Measurements from ENCODE around the gene PRCP. TPM values are rescaled to one million over a fixed set of nuclear protein-coding genes. Genes with fewer than 3 reads are reported as not detected.

Gene PRCP
- total RNA-seq, 2 donors from 2014 or later = 35.3 to 35.9 TPM

- Mint-ChIP-seq H3K27ac (no peak overlapping the region), H3K36me3 (ENCODE audit: insufficient read depth in 2 of 2) (no peaks in the 10 kb centered on the region), H3K4me1 (ENCODE audit: low read depth) (no peaks in the 10 kb centered on the region), H3K4me3 (no peak overlapping the region), H3K27me3 (ENCODE audit: low read depth) (no peaks in the 10 kb centered on the region), H3K9me3 (no peaks in the 10 kb centered on the region)
- ATAC-seq (replicated peaks in 1 of 2) (no peak), DNase-seq (no peak)
Measured at GRCh38 chr11:82794490-82794889, 105.7 kb downstream of the PRCP start.

- H3K27me3 Mint-ChIP-seq (ENCODE audit: low read depth) = no peaks in the 10 kb centered on the region
- DNase-seq (no peak), ATAC-seq (replicated peaks in 1 of 2) (no peak)
- H3K36me3 Mint-ChIP-seq (ENCODE audit: insufficient read depth in 2 of 2) = no peaks in the 10 kb centered on the region
- no peaks in the 10 kb centered on the region for H3K9me3 Mint-ChIP-seq
- H3K4me3 Mint-ChIP-seq = no peak overlapping the region
- H3K27ac Mint-ChIP-seq = no peak overlapping the region
- H3K4me1 Mint-ChIP-seq (ENCODE audit: low read depth) = no peaks in the 10 kb centered on the region
Measured at GRCh38 chr11:82792822-82793569, 107.2 kb downstream of the PRCP start.

GRCh38 chr11:82792319-82792718 is 107.9 kb downstream of the PRCP start:
- Mint-ChIP-seq H3K27me3 (ENCODE audit: low read depth) (no peaks in the 10 kb centered on the region), H3K9me3 (no peaks in the 10 kb centered on the region), H3K4me1 (ENCODE audit: low read depth) (no peaks in the 10 kb centered on the region), H3K4me3 (no peak overlapping the region), H3K27ac (no peak overlapping the region), H3K36me3 (ENCODE audit: insufficient read depth in 2 of 2) (no peaks in the 10 kb centered on the region)
- DNase-seq (no peak), ATAC-seq (replicated peaks in 1 of 2) (no peak)

DNA sequence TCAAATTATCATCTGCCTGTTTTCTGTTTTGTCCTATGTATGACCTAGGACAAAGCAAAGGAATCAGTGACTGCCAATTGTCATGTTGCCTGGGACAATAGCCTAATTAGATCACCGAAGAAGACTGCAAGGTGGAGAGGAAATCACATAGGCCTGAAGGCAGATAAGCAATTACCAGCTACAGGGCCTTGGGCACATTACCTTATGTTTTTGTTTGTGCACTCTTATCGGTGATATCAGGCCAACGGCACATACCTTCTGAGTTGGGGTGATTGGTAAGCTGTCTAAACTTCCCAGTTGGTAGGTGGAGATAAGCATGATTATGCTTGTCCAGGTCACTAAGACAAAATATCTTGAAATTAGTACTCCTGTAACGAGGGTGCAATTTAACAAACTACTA is 108.5 kb downstream of the PRCP start:
- Mint-ChIP-seq H3K4me1 (ENCODE audit: low read depth) (no peaks in the 10 kb centered on the region), H3K36me3 (ENCODE audit: insufficient read depth in 2 of 2) (no peaks in the 10 kb centered on the region), H3K27ac (no peak overlapping the region), H3K27me3 (ENCODE audit: low read depth) (no peaks in the 10 kb centered on the region), H3K4me3 (no peak overlapping the region), H3K9me3 (no peaks in the 10 kb centered on the region)
- DNase-seq (no peak), ATAC-seq (replicated peaks in 1 of 2) (no peak)

DNA sequence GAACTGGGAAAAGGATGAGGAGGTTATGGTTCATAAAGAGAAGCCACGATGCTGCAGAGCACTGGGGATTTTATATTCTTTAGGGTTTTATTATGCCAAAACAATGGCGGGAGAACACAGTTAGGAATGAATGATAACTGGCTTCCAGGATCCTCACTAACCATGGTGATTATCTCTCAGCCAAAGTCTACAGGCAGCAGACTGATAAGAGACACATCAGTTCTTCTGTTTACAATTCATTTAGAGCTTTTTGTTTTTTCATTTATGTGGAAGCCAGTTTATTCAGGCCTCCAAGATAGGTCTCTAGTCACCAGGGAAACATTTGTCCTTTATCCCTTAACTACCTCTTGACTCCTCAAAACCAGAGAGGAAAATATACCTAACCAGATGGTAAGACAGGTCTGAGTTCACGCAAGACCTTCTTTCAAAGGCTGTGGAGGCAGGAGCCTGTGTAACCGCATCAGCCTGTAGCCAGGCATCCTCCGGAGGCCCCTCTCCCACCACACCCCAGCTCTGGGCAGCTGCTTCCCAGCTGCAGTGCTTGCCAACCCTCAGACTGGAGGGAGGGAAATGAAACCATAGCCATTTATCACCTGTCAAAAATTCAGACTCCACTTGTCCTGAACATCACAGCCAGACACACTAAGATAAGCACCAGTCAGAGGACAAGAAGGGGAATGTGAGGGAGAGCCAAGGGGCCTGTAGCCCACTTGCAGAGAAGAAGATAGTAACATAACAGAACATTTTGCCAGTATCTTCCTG is 109.3 kb downstream of the PRCP start:
- Mint-ChIP-seq H3K36me3 (ENCODE audit: insufficient read depth in 2 of 2) (no peaks in the 10 kb centered on the region), H3K4me3 (no peak overlapping the region), H3K9me3 (no peaks in the 10 kb centered on the region), H3K4me1 (ENCODE audit: low read depth) (no peaks in the 10 kb centered on the region), H3K27me3 (ENCODE audit: low read depth) (no peaks in the 10 kb centered on the region), H3K27ac (no peak overlapping the region)
- DNase-seq = no peak
- no peak for ATAC-seq (replicated peaks in 1 of 2)

DNA sequence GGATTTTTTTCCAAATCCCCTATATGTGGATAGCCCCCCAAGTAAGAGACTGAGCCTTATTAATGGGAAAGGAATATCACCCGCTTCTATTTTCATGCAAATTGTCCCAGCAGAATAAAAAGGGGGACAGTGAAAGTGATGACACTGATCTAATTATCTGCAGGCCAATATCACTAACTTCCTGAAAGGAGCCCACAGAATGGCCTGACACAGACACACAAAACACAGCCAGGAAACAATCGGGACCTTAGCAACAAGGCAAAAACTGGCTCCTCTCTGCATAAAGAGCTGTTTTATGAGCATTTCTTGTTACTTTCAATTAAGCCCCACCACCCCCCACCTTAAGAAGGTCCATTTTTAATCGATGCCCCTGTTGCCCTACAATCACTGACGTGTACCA is 112.2 kb downstream of the PRCP start:
- Mint-ChIP-seq H3K9me3 (no peaks in the 10 kb centered on the region), H3K4me3 (no peak overlapping the region), H3K27me3 (ENCODE audit: low read depth) (no peaks in the 10 kb centered on the region), H3K27ac (no peak overlapping the region), H3K4me1 (ENCODE audit: low read depth) (no peaks in the 10 kb centered on the region), H3K36me3 (ENCODE audit: insufficient read depth in 2 of 2) (no peaks in the 10 kb centered on the region)
- DNase-seq = no peak
- no peak for ATAC-seq (replicated peaks in 1 of 2)

DNA sequence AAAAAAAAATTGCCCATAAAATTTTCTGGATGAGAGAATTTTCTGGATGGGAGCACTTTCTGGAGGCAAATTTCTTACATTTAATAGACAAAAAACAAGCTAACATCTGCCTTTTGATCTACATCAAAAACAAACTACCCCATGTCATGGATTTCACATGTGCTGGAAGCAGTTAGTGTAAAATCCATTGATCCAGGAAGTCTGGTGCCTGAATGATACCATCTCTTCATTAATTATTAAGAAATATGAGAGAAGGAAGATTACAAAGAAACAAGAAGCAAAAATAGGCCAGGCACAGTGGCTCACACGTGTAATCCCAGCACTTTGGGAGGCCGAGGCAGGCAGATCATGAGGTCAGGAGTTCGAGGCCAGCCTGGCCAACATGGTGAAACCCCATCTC is 113.4 kb downstream of the PRCP start:
- no peak for ATAC-seq (replicated peaks in 1 of 2)

GRCh38 chr11:82786001-82786400 is 114.2 kb downstream of the PRCP start:
- ATAC-seq (replicated peaks in 1 of 2) (no peak), DNase-seq (no peak)
- no peaks in the 10 kb centered on the region for H3K36me3 Mint-ChIP-seq (ENCODE audit: insufficient read depth in 2 of 2)
- peaks cover 7 to 8% of the 10 kb centered on the region in 2 donors for H3K9me3 Mint-ChIP-seq
- H3K27me3 Mint-ChIP-seq (ENCODE audit: low read depth) = no peaks in the 10 kb centered on the region
- no peak overlapping the region for H3K4me3 Mint-ChIP-seq
- H3K4me1 Mint-ChIP-seq (ENCODE audit: low read depth) = no peaks in the 10 kb centered on the region
- H3K27ac Mint-ChIP-seq = no peak overlapping the region

More for the DNA sequence above, 113.4 kb downstream of the PRCP start:
- H3K36me3 Mint-ChIP-seq (ENCODE audit: insufficient read depth in 2 of 2) = no peaks in the 10 kb centered on the region
- peaks cover 2 to 4% of the 10 kb centered on the region in 2 donors for H3K9me3 Mint-ChIP-seq
- no peak for DNase-seq
- H3K27me3 Mint-ChIP-seq (ENCODE audit: low read depth) = no peaks in the 10 kb centered on the region
- no peak overlapping the region for H3K27ac Mint-ChIP-seq
- H3K4me3 Mint-ChIP-seq = no peak overlapping the region
- no peaks in the 10 kb centered on the region for H3K4me1 Mint-ChIP-seq (ENCODE audit: low read depth)

GRCh38 chr11:82782825-82783374 is 117.3 kb downstream of the PRCP start:
- Mint-ChIP-seq H3K4me1 (ENCODE audit: low read depth) (no peaks in the 10 kb centered on the region), H3K4me3 (no peak overlapping the region), H3K27me3 (ENCODE audit: low read depth) (no peaks in the 10 kb centered on the region), H3K27ac (no peak overlapping the region), H3K9me3 (peaks cover 9 to 12% of the 10 kb centered on the region in 2 donors), H3K36me3 (ENCODE audit: insufficient read depth in 2 of 2) (peaks cover 0 to 3% of the 10 kb centered on the region in 2 donors)
- DNase-seq = no peak
- no peak for ATAC-seq (replicated peaks in 1 of 2)

DNA sequence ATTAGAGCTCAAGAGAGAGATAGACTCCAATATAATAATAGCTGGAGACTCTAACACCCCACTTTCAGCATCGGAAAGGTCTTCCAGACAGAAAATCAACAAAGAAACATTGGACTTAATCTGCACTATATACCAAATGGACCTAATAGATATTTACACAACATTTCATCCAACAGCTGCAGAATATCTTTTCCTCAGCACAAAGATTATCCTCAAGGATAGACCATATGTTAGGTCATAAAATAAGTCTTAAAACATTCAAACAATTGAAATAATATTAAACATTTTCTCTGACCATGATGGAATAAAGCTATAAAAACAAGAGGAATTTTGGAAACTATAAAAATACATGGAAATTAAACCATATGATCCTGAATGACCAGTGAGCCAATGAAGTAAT is 121.5 kb downstream of the PRCP start:
- no peak overlapping the region for H3K27ac Mint-ChIP-seq
- DNase-seq (no peak), ATAC-seq (replicated peaks in 1 of 2) (no peak)
- peaks cover 9 to 12% of the 10 kb centered on the region in 2 donors for H3K9me3 Mint-ChIP-seq
- H3K27me3 Mint-ChIP-seq (ENCODE audit: low read depth) = no peaks in the 10 kb centered on the region
- H3K4me1 Mint-ChIP-seq (ENCODE audit: low read depth) = peaks cover 5% of the 10 kb centered on the region
- H3K4me3 Mint-ChIP-seq = no peak overlapping the region
- peaks cover 3 to 4% of the 10 kb centered on the region in 2 donors for H3K36me3 Mint-ChIP-seq (ENCODE audit: insufficient read depth in 2 of 2)

DNA sequence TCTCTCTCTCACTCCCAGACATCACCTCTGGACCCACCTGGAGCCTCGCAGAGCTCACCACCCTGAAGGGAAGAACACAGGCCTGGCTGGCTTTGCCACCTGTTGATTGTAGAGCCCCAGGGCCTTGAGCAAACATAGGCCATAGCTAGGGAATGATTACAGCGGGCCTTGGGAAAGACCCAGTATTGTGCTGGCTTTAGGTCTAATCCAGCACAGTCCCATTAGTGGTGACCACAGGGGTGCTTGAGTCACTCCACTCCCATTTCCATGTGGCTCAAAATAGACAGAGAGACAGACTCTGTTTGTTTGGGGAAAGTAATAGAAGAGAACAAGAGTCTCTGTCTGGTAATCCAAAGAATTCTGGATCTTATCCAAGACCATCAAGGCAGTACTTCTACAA is 123.9 kb downstream of the PRCP start:
- H3K4me1 Mint-ChIP-seq (ENCODE audit: low read depth) = peaks cover 5% of the 10 kb centered on the region
- no peak overlapping the region for H3K27ac Mint-ChIP-seq
- H3K27me3 Mint-ChIP-seq (ENCODE audit: low read depth) = no peaks in the 10 kb centered on the region
- no peak for DNase-seq
- no peak for ATAC-seq (replicated peaks in 1 of 2)
- peaks cover 4 to 8% of the 10 kb centered on the region in 2 donors for H3K9me3 Mint-ChIP-seq
- H3K36me3 Mint-ChIP-seq (ENCODE audit: insufficient read depth in 2 of 2) = peaks cover 3 to 4% of the 10 kb centered on the region in 2 donors
- H3K4me3 Mint-ChIP-seq = no peak overlapping the region

- no peak overlapping the region for H3K27ac Mint-ChIP-seq
Measured at GRCh38 chr11:82775736-82776346, 124.4 kb downstream of the PRCP start.

DNA sequence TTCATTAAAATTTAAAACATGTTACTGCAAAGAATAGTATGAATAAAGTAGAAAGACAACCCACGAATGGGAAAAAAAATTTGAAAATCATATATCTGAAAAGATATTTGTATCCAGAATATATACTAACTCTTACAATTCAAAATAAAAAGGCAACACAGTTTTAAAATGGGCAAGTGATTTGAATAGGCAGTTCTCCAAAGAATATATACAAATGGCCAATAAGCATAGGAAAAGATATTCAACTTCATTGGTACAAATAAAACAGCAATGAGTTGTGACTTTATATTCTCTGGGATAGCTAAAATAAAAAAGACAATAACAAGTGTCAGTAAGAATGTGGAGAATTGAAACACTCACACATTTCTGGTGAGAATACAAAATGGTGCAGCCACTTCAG is 125.0 kb downstream of the PRCP start:
- Mint-ChIP-seq H3K27ac (no peak overlapping the region), H3K4me3 (no peak overlapping the region), H3K36me3 (ENCODE audit: insufficient read depth in 2 of 2) (peaks cover 3 to 4% of the 10 kb centered on the region in 2 donors), H3K9me3 (peaks cover 1 to 4% of the 10 kb centered on the region in 2 donors), H3K4me1 (ENCODE audit: low read depth) (peaks cover 5% of the 10 kb centered on the region), H3K27me3 (ENCODE audit: low read depth) (no peaks in the 10 kb centered on the region)
- DNase-seq (no peak), ATAC-seq (replicated peaks in 1 of 2) (no peak)

More at GRCh38 chr11:82775736-82776346, 124.4 kb downstream of the PRCP start:
- H3K4me3 Mint-ChIP-seq = no peak overlapping the region
- H3K36me3 Mint-ChIP-seq (ENCODE audit: insufficient read depth in 2 of 2) = peaks cover 3 to 4% of the 10 kb centered on the region in 2 donors
- no peaks in the 10 kb centered on the region for H3K27me3 Mint-ChIP-seq (ENCODE audit: low read depth)
- DNase-seq (peak; percentile 43 to 44), ATAC-seq (replicated peaks in 1 of 2) (peak; percentile 64 to 81)
- H3K9me3 Mint-ChIP-seq = peaks cover 1 to 4% of the 10 kb centered on the region in 2 donors
- peaks cover 5% of the 10 kb centered on the region for H3K4me1 Mint-ChIP-seq (ENCODE audit: low read depth)

All from activated T-cell treated with anti-CD3 and anti-CD28 coated beads, Interleukin-2, amount 50 U/mL, for 72 hours (primary cell).